Panc1 (cell line): ENCODE results near the gene FANCC. TPM values are rescaled to one million over a fixed set of nuclear protein-coding genes. Genes with fewer than 3 reads are reported as not detected.

Experiments used
- ATAC-seq: fragments of 200-7000 bp; cut with Tn5 transposase; 2 replicates; pipeline ENCODE4 v1.9.1; 2020; ENCODE audit warnings: mild to moderate bottlenecking, moderate library complexity
- BruUV-seq: library from RNA; stranded (reverse); fragments of 400-500 nt; replicated peaks from 2 replicates; lab custom pipeline; 2021; lab: Mats Ljungman, UMichigan
- CTCF ChIA-PET: fragments of 300-600 bp; sonication (Branson Sonifier 250); formaldehyde crosslinking; loops from one replicate; lab custom pipeline; 2022; ENCODE audit warnings: antibody characterized with exemption; lab: Charles Lee
- POLR2A ChIA-PET: fragments of 300-600 bp; sonication (Branson Sonifier 250); formaldehyde crosslinking; loops from one replicate; lab custom pipeline; 2022; ENCODE audit warnings: antibody characterized with exemption; lab: Charles Lee
- DNase-seq: peaks from one replicate; pipeline ENCODE4 v3.0.0-alpha.2; 2010; ENCODE audit warnings: low read depth, low spot score
- H3K27ac ChIP-seq: 2 replicates; pipeline ENCODE4 v1.5.1; 2011; ENCODE audit warnings: mild to moderate bottlenecking, low read length, inconsistent platforms
- H3K27me3 ChIP-seq: fragments of 200-500 bp; sonication (Bioruptor generic); 2 replicates; pipeline ENCODE4 v1.6.0; 2014; ENCODE audit warnings: low read length, inconsistent platforms; ENCODE audit not compliant: control insufficient read depth, insufficient read depth
- H3K36me3 ChIP-seq: fragments of 200-500 bp; sonication (Bioruptor generic); 2 replicates; pipeline ENCODE4 v1.5.1; 2014; ENCODE audit warnings: inconsistent platforms, mild to moderate bottlenecking, low read length, moderate library complexity; ENCODE audit not compliant: control insufficient read depth, insufficient read depth
- H3K4me1 ChIP-seq: 2 replicates; pipeline ENCODE4 v1.5.1; 2011; ENCODE audit warnings: inconsistent platforms, mild to moderate bottlenecking, low read length, moderate library complexity; ENCODE audit not compliant: control insufficient read depth, insufficient read depth
- H3K4me3 ChIP-seq, 2 experiments: 2 replicates each; pipeline ENCODE4 v1.5.1; 2011 to 2012; ENCODE audit warnings: low read depth in 2 of 2, low read length in 2 of 2, mild to moderate bottlenecking in 2 of 2, inconsistent platforms in 1 of 2, moderate library complexity in 1 of 2
- H3K9me3 ChIP-seq: fragments of 200-500 bp; sonication (Bioruptor generic); 2 replicates; pipeline ENCODE4 v1.5.1; 2014; ENCODE audit warnings: low read depth, mild to moderate bottlenecking, inconsistent platforms, low read length, moderate library complexity; ENCODE audit not compliant: control insufficient read depth, insufficient read depth
- CTCF ChIP-seq: fragments of 450-650 bp; IDR thresholded peaks from 2 replicates; pipeline ENCODE4 v1.5.1; 2017; ENCODE audit warnings: mild to moderate bottlenecking
- POLR2AphosphoS5 ChIP-seq: IDR thresholded peaks from 2 replicates; pipeline ENCODE4 v1.6.1; 2012; ENCODE audit warnings: mild to moderate bottlenecking, low read depth, low read length, moderate library complexity
- REST ChIP-seq, 2 experiments: IDR thresholded peaks; 2 replicates each; pipeline ENCODE4 v1.6.1; 2011 to 2012; ENCODE audit warnings: low read depth in 2 of 2, control low read depth in 1 of 2, low read length in 1 of 2, mild to moderate bottlenecking in 1 of 2, moderate library complexity in 1 of 2; ENCODE audit not compliant: insufficient read depth in 1 of 2
- SIN3A ChIP-seq: IDR thresholded peaks from 2 replicates; pipeline ENCODE4 v1.6.1; 2012; ENCODE audit warnings: low read depth, mild to moderate bottlenecking, low read length, moderate library complexity, borderline replicate concordance; ENCODE audit not compliant: insufficient read depth
- TCF7L2 ChIP-seq: IDR thresholded peaks from 2 replicates; pipeline ENCODE4 v1.6.1; 2011; ENCODE audit warnings: mild to moderate bottlenecking, low read depth, low read length, inconsistent platforms
- in situ Hi-C: cut with HindIII; loops from 2 replicates; pipeline ENCODE4 v1.10.0; 2016; ENCODE audit warnings: low sequenced_read_pairs, low pct_unique_long_range_greater_than_20kb
- intact Hi-C: fragments of 100-400 bp; cut with micrococcal nuclease; formaldehyde crosslinking; loops from one replicate; pipeline ENCODE4 v1.10.0; 2022; ENCODE audit not compliant: unreplicated experiment
- total RNA-seq: library from RNA; stranded (reverse); gene quantifications from one replicate; pipeline ENCODE4 v1.2.1, GENCODE V29; 2021; ENCODE audit not compliant: unreplicated experiment

Gene FANCC
- total RNA-seq, 1 experiment from 2014 or later, result 17.8 TPM

GRCh38 chr9:95268681-95269080 lies 48.8 kb downstream of the FANCC start:
- H3K9me3 ChIP-seq, result no peaks in the 10 kb centered on the region
- peak; percentile 68; the same call in 1 of the 2 replicates for ATAC-seq
- DNase-seq, result no peak
- in situ Hi-C loops (no loop called here), intact Hi-C loops (no loop called here)
- no peaks in the 10 kb centered on the region for H3K27me3 ChIP-seq
- no peak for TF ChIP-seq POLR2AphosphoS5
- peak; percentile 58 for TF ChIP-seq CTCF
- H3K4me1 ChIP-seq, result no peaks in the 10 kb centered on the region
- no peak overlapping the region for H3K4me3 ChIP-seq
- no TSS peak for BruUV-seq
- ChIA-PET POLR2A (interaction anchor here (0.5 kb wide), 1 partner anchor 897 kb away, joined by 3 read pairs; no protein-coding TSS in a partner anchor), CTCF (interaction anchor here (0.7 kb wide), 1 partner anchor 620 kb away, joined by 3 read pairs; no protein-coding TSS in a partner anchor)
- H3K27ac ChIP-seq, result no peak overlapping the region
- H3K36me3 ChIP-seq, result no peaks in the 10 kb centered on the region

GRCh38 chr9:95266649-95267048 lies 50.9 kb downstream of the FANCC start:
- no peaks in the 10 kb centered on the region for H3K27me3 ChIP-seq
- no peaks in the 10 kb centered on the region for H3K4me1 ChIP-seq
- no TSS peak for BruUV-seq
- no peak for TF ChIP-seq TCF7L2
- TF ChIP-seq REST (IDR thresholded peaks at IDR 0.05; ENCODE audit: insufficient read depth in 1 of 2, low read depth in 2 of 2, low read length in 1 of 2), result no peak
- TF ChIP-seq SIN3A, result no peak
- TF ChIP-seq POLR2AphosphoS5, result no peak
- TF ChIP-seq CTCF, result no peak
- no peak for ATAC-seq
- intact Hi-C loops (no loop called here), in situ Hi-C loops (no loop called here)
- no peak overlapping the region for H3K27ac ChIP-seq
- H3K9me3 ChIP-seq, result no peaks in the 10 kb centered on the region
- no peak for DNase-seq
- no peak overlapping the region for H3K4me3 ChIP-seq
- no peaks in the 10 kb centered on the region for H3K36me3 ChIP-seq
- ChIA-PET POLR2A (no interaction called here), CTCF (no interaction called here)
